HCT116 (cell line): ENCODE data around the gene PLAC8L1. TPM values are rescaled to one million over a fixed set of nuclear protein-coding genes. Genes with fewer than 3 reads are reported as not detected.

Experiments used
- ATAC-seq: fragments of 200-7000 bp; cut with Tn5 transposase; 2 replicates; pipeline ENCODE4 v1.9.1; 2020; ENCODE audit warnings: mild to moderate bottlenecking, moderate library complexity
- BruUV-seq: library from RNA; stranded (reverse); fragments of 400-500 nt; replicated peaks from 2 replicates; lab custom pipeline; 2021; lab: Mats Ljungman, UMichigan
- CTCF ChIA-PET: fragments of 300-600 bp; sonication (Branson Sonifier 250); formaldehyde crosslinking; loops from one replicate; lab custom pipeline; 2021; ENCODE audit warnings: antibody characterized with exemption; lab: Charles Lee
- POLR2A ChIA-PET: fragments of 300-600, 350-600 bp; sonication (Branson Sonifier 250); formaldehyde crosslinking; loops from one replicate; lab custom pipeline; 2021; ENCODE audit warnings: antibody characterized with exemption; lab: Charles Lee
- RAD21 ChIA-PET, 2 experiments: fragments of 300-600 bp; sonication (Branson Sonifier 250); formaldehyde crosslinking; loops; one replicate each; lab custom pipeline; 2023; ENCODE audit warnings: low total read pairs in 2 of 2; ENCODE audit not compliant: uncharacterized antibody in 2 of 2, unreplicated experiment in 2 of 2, low non-redundant PET in 1 of 2; lab: Charles Lee
- DNase-seq: peaks from one replicate; pipeline ENCODE4 v3.0.0-alpha.2; 2010; ENCODE audit warnings: low read depth, low spot score
- H2AFZ ChIP-seq: fragments of 200-600 bp; shearing (Covaris generic), sonication (generic); 2 replicates; pipeline ENCODE4 v1.6.1; 2017; ENCODE audit warnings: low read depth, mixed run types, mixed read lengths, antibody characterized with exemption, low read length; ENCODE audit not compliant: poor library complexity, severe bottlenecking
- H3K27ac ChIP-seq: 2 replicates; pipeline ENCODE4 v1.5.1; 2012; ENCODE audit warnings: low read depth, low read length
- H3K27me3 ChIP-seq: fragments of 200-600 bp; sonication (generic); 2 replicates; pipeline ENCODE4 v1.6.1; 2016; ENCODE audit warnings: mixed run types, low read length, mixed read lengths; ENCODE audit not compliant: insufficient read depth
- H3K36me3 ChIP-seq, 2 experiments: fragments of 200-500 bp in 1 of 2; fragments of 200-600 bp in 1 of 2; sonication (Bioruptor generic) in 1 of 2; sonication (generic) in 1 of 2; 2 replicates each; pipeline versions ENCODE4 v1.5.1 to v1.6.1; 2014 to 2016; ENCODE audit warnings: low read length in 2 of 2, inconsistent platforms in 1 of 2, mixed read lengths in 1 of 2, mixed run types in 1 of 2; ENCODE audit not compliant: insufficient read depth in 2 of 2, control insufficient read depth in 1 of 2
- H3K4me1 ChIP-seq, 2 experiments: fragments of 200-600 bp in 1 of 2; sonication (generic) in 1 of 2; 2 replicates each; pipeline versions ENCODE4 v1.5.1 to v1.6.1; 2012 to 2017; ENCODE audit warnings: low read length in 2 of 2, inconsistent platforms in 1 of 2, mild to moderate bottlenecking in 1 of 2, mixed read lengths in 1 of 2, mixed run types in 1 of 2, moderate library complexity in 1 of 2; ENCODE audit not compliant: insufficient read depth in 2 of 2, control insufficient read depth in 1 of 2
- H3K4me2 ChIP-seq: fragments of 200-600 bp; sonication (generic); 2 replicates; pipeline ENCODE4 v1.6.1; 2017; ENCODE audit warnings: mixed run types, low read length, mixed read lengths
- H3K4me3 ChIP-seq, 2 experiments: fragments of 200-600 bp in 1 of 2; sonication (generic) in 1 of 2; replicated peaks in 1 of 2; 2 replicates each; pipeline ENCODE4 v1.5.1; 2011 to 2016; ENCODE audit warnings: low read length in 2 of 2, control low read depth in 1 of 2, low read depth in 1 of 2, mild to moderate bottlenecking in 1 of 2, mixed read lengths in 1 of 2, mixed run types in 1 of 2
- H3K79me2 ChIP-seq: fragments of 200-600 bp; sonication (generic); 2 replicates; pipeline ENCODE4 v1.6.1; 2017; ENCODE audit warnings: mild to moderate bottlenecking, mixed run types, low read length, moderate library complexity, mixed read lengths; ENCODE audit not compliant: insufficient read depth
- H3K9ac ChIP-seq: fragments of 200-600 bp; sonication (generic); 2 replicates; pipeline ENCODE4 v1.6.1; 2016; ENCODE audit warnings: low read length, mixed read lengths
- H3K9me2 ChIP-seq: fragments of 200-600 bp; sonication (generic), shearing (Covaris generic); 2 replicates; pipeline ENCODE4 v1.6.1; 2017; ENCODE audit warnings: mixed run types, mild to moderate bottlenecking, moderate library complexity; ENCODE audit not compliant: insufficient read depth
- H3K9me3 ChIP-seq, 2 experiments: fragments of 200-500 bp in 1 of 2; fragments of 200-600 bp in 1 of 2; sonication (Bioruptor generic) in 1 of 2; sonication (generic) in 1 of 2; 2 replicates each; pipeline ENCODE4 v1.6.1; 2014 to 2017; ENCODE audit warnings: low read length in 2 of 2, mixed read lengths in 2 of 2, inconsistent platforms in 1 of 2, low read depth in 1 of 2, mild to moderate bottlenecking in 1 of 2, mixed run types in 1 of 2, moderate library complexity in 1 of 2; ENCODE audit not compliant: control insufficient read depth in 1 of 2, insufficient read depth in 1 of 2
- H4K20me1 ChIP-seq: fragments of 200-600 bp; sonication (generic), shearing (Covaris generic); 2 replicates; pipeline ENCODE4 v1.6.1; 2017; ENCODE audit warnings: mixed run types, mild to moderate bottlenecking, moderate library complexity; ENCODE audit not compliant: insufficient read depth
- CBX3 ChIP-seq: IDR thresholded peaks from 2 replicates; pipeline ENCODE4 v1.6.1; 2012; ENCODE audit warnings: low read depth
- FOSL1 ChIP-seq: IDR thresholded peaks from 2 replicates; pipeline ENCODE4 v1.6.1; 2012; ENCODE audit warnings: low read depth
- JUND ChIP-seq: IDR thresholded peaks from 2 replicates; pipeline ENCODE4 v1.6.1; 2012
- RAD21 ChIP-seq: IDR thresholded peaks from 2 replicates; pipeline ENCODE4 v1.6.1; 2012; ENCODE audit warnings: low read depth, mild to moderate bottlenecking
- SP1 ChIP-seq: IDR thresholded peaks from 2 replicates; pipeline ENCODE4 v1.6.1; 2012; ENCODE audit warnings: low read depth
- YY1 ChIP-seq: IDR thresholded peaks from 2 replicates; pipeline ENCODE4 v1.6.1; 2011; ENCODE audit warnings: low read length, low read depth, moderate library complexity, mild to moderate bottlenecking; ENCODE audit not compliant: insufficient replicate concordance; ENCODE audit errors: extremely low read depth
- ZNF274 ChIP-seq: fragments of 200-500 bp; sonication (Bioruptor generic); IDR thresholded peaks from 2 replicates; pipeline ENCODE4 v1.6.1; 2014; ENCODE audit warnings: mild to moderate bottlenecking, low read depth, low read length, inconsistent platforms
- intact Hi-C: fragments of 100-400 bp; cut with micrococcal nuclease; formaldehyde crosslinking; loops from 2 replicates; pipeline ENCODE4 v1.10.0; 2022
- total RNA-seq: library from RNA; stranded (reverse); gene quantifications from one replicate; pipeline ENCODE4 v1.2.1, GENCODE V29; 2021; ENCODE audit not compliant: unreplicated experiment
- TF ChIP-seq, protein P1 (sequence below): IDR thresholded peaks from 2 replicates; pipeline ENCODE4 v1.6.1; 2012

PLAC8L1 gene
- total RNA-seq, 1 experiment from 2014 or later = 2.6 TPM

GRCh38 chr5:146042628-146043279, 62.6 kb downstream of the PLAC8L1 start:
- CTCF ChIA-PET = no interaction called here
- RAD21 ChIA-PET = interaction anchor here in 1 of 2 experiments (1.2 kb wide), 1 partner anchor 134 kb away, joined by 4 read pairs; no protein-coding TSS in a partner anchor
- Histone ChIP-seq H3K36me3 (no peaks in the 10 kb centered on the region; a peak in 1 of 4 replicates), H3K4me3 (peak overlapping the region in 1 of 2 experiments; percentile 20; a peak in 2 of 4 replicates), H3K27me3 (no peaks in the 10 kb centered on the region), H3K9ac (peak overlapping the region; percentile 28)
- no TSS peak for BruUV-seq
- TF ChIP-seq, protein P1, sequence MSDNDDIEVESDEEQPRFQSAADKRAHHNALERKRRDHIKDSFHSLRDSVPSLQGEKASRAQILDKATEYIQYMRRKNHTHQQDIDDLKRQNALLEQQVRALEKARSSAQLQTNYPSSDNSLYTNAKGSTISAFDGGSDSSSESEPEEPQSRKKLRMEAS = peak; percentile 49; the same call in 1 of the 2 replicates
- TF ChIP-seq RAD21 (0 out of 2 replicates have a peak, but pooled peaks have one; percentile 3), FOSL1 (peak; percentile 69), SP1 (peak; percentile 60), YY1 (no peak), ZNF274 (no peak), JUND (peak; percentile 52), CBX3 (0 out of 2 replicates have a peak, but pooled peaks have one; percentile 23)
- TF ChIP-seq, all 23 proteins: peak for 6
- ATAC-seq (peak; percentile 64), DNase-seq (peak; percentile 27)
- H3K79me2 ChIP-seq = no peaks in the 10 kb centered on the region
- peaks cover 30 to 41% of the 10 kb centered on the region in 2 experiments for H3K4me1 ChIP-seq
- POLR2A ChIA-PET = no interaction called here
- no peaks in the 10 kb centered on the region for H3K9me3 ChIP-seq
- H4K20me1 ChIP-seq = no peaks in the 10 kb centered on the region
- intact Hi-C loops = no loop called here
- no peak overlapping the region for H2AFZ ChIP-seq
- no peaks in the 10 kb centered on the region for H3K9me2 ChIP-seq
- H3K4me2 ChIP-seq = peak overlapping the region; percentile 68
- H3K27ac ChIP-seq = peak overlapping the region; percentile 40
